ENCODE results near the gene LST1. TPM values are rescaled to one million over a fixed set of nuclear protein-coding genes. Genes with fewer than 3 reads are reported as not detected.

Gene LST1
- polyA plus RNA-seq, 1 experiment, result not detected

- no peaks in the 10 kb centered on the region for H3K27me3 ChIP-seq (ENCODE audit: control insufficient read depth, insufficient read depth, low read length)
- H3K4me3 ChIP-seq (ENCODE audit: low read depth, low read length), result no peak overlapping the region
- DNase-seq (ENCODE audit: low read depth, low spot score), result no peak
- ChIA-PET CTCF (no interaction called here), POLR2A (interaction anchor here (4.5 kb wide), 1 partner anchor 15 kb away, joined by 37 read pairs; the partner anchor contains the start of gene BAG6)
- TF ChIP-seq, protein P1, sequence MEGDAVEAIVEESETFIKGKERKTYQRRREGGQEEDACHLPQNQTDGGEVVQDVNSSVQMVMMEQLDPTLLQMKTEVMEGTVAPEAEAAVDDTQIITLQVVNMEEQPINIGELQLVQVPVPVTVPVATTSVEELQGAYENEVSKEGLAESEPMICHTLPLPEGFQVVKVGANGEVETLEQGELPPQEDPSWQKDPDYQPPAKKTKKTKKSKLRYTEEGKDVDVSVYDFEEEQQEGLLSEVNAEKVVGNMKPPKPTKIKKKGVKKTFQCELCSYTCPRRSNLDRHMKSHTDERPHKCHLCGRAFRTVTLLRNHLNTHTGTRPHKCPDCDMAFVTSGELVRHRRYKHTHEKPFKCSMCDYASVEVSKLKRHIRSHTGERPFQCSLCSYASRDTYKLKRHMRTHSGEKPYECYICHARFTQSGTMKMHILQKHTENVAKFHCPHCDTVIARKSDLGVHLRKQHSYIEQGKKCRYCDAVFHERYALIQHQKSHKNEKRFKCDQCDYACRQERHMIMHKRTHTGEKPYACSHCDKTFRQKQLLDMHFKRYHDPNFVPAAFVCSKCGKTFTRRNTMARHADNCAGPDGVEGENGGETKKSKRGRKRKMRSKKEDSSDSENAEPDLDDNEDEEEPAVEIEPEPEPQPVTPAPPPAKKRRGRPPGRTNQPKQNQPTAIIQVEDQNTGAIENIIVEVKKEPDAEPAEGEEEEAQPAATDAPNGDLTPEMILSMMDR (IDR thresholded peaks at IDR 0.05; ENCODE audit: low read depth, low read length), result no peak
- H3K9me3 ChIP-seq (ENCODE audit: control insufficient read depth, insufficient read depth, low read length), result no peaks in the 10 kb centered on the region
- H3K27ac ChIP-seq (ENCODE audit: low read depth, low read length), result no peak overlapping the region
Measured at GRCh38 chr6:31636698-31637596, 50.9 kb downstream of the LST1 start.

Small RNA genes within 50 kb of the gene (small RNA-seq; reads per million reads assigned to genes)
- gene MIR6832 (ENCODE audit: insufficient read length, low read depth) (not detected), gene SNORA38 (ENCODE audit: insufficient read length, low read depth) (11.3 reads per million, percentile 72 among the genes with 10 or more reads in this experiment), gene SNORD117 (ENCODE audit: insufficient read length, low read depth) (151 reads per million, percentile 90 among the genes with 10 or more reads in this experiment), gene SNORD84 (ENCODE audit: insufficient read length, low read depth) (not detected), gene UQCRHP1 (ENCODE audit: insufficient read length, low read depth) (not detected)

Other genes with a start within 250 kb of the LST1 start
- gene HLA-B, start 229.1 kb upstream of the LST1 start, polyA plus RNA-seq (2011; rRNA removed), result 418 and 513 TPM in 2 replicates
- 39.9 and 48.5 TPM in 2 replicates for gene MICA, start 182.7 kb upstream of the LST1 start, polyA plus RNA-seq (2011; rRNA removed)
- gene MICB, start 88.1 kb upstream of the LST1 start, polyA plus RNA-seq (2011; rRNA removed), result 17.9 and 19.0 TPM in 2 replicates
- gene MCCD1, start 57.3 kb upstream of the LST1 start, polyA plus RNA-seq (2011; rRNA removed), result not detected in 2 replicates
- gene DDX39B, start 44.3 kb upstream of the LST1 start, polyA plus RNA-seq (2011; rRNA removed), result 434 and 480 TPM in 2 replicates
- 12.5 and 14.6 TPM in 2 replicates for gene ATP6V1G2, start 39.7 kb upstream of the LST1 start, polyA plus RNA-seq (2011; rRNA removed)
- gene NFKBIL1, start 38.7 kb upstream of the LST1 start, polyA plus RNA-seq (2011; rRNA removed), result 5.1 and 5.4 TPM in 2 replicates
- gene LTA, start 14.0 kb upstream of the LST1 start, polyA plus RNA-seq (2011; rRNA removed), result not detected in 2 replicates
- gene TNF, start 10.7 kb upstream of the LST1 start, polyA plus RNA-seq (2011; rRNA removed), result not detected in 2 replicates
- gene LTB, start 3.9 kb upstream of the LST1 start, polyA plus RNA-seq (2011; rRNA removed), result not detected in 2 replicates
- gene NCR3, start 6.7 kb downstream of the LST1 start, polyA plus RNA-seq (2011; rRNA removed), result not detected in 2 replicates
- not detected in 2 replicates for gene AIF1, start 29.0 kb downstream of the LST1 start, polyA plus RNA-seq (2011; rRNA removed)
- gene PRRC2A, start 34.4 kb downstream of the LST1 start, polyA plus RNA-seq (2011; rRNA removed), result 24.8 and 30.7 TPM in 2 replicates
- gene BAG6, start 66.4 kb downstream of the LST1 start, polyA plus RNA-seq (2011; rRNA removed), result 58.2 and 68.7 TPM in 2 replicates
- 2.8 and 3.9 TPM in 2 replicates for gene APOM, start 69.6 kb downstream of the LST1 start, polyA plus RNA-seq (2011; rRNA removed)
- 10.2 and 11.6 TPM in 2 replicates for gene C6orf47, start 74.5 kb downstream of the LST1 start, polyA plus RNA-seq (2011; rRNA removed)
- gene GPANK1, start 78.7 kb downstream of the LST1 start, polyA plus RNA-seq (2011; rRNA removed), result 12.7 and 13.5 TPM in 2 replicates
- 80.1 and 96.0 TPM in 2 replicates for gene CSNK2B, start 79.8 kb downstream of the LST1 start, polyA plus RNA-seq (2011; rRNA removed)
- 5.5 and 7.0 TPM in 2 replicates for gene LY6G5B, start 83.7 kb downstream of the LST1 start, polyA plus RNA-seq (2011; rRNA removed)
- gene LY6G5C, start 94.8 kb downstream of the LST1 start, polyA plus RNA-seq (2011; rRNA removed), result 2.0 and 2.7 TPM in 2 replicates
- gene ABHD16A, start 117.0 kb downstream of the LST1 start, polyA plus RNA-seq (2011; rRNA removed), result 34.0 and 36.3 TPM in 2 replicates
- not detected in 2 replicates for gene LY6G6F, start 120.6 kb downstream of the LST1 start, polyA plus RNA-seq (2011; rRNA removed)
- gene LY6G6D, start 129.1 kb downstream of the LST1 start, polyA plus RNA-seq (2011; rRNA removed), result not detected in 2 replicates
- not detected in 2 replicates for gene LY6G6C, start 135.5 kb downstream of the LST1 start, polyA plus RNA-seq (2011; rRNA removed)
- gene MPIG6B, start 137.1 kb downstream of the LST1 start, polyA plus RNA-seq (2011; rRNA removed), result not detected in 2 replicates
- 44.4 and 59.1 TPM in 2 replicates for gene DDAH2, start 143.0 kb downstream of the LST1 start, polyA plus RNA-seq (2011; rRNA removed)
- gene CLIC1, start 150.3 kb downstream of the LST1 start, polyA plus RNA-seq (2011; rRNA removed), result 466 and 531 TPM in 2 replicates
- gene MSH5, start 153.7 kb downstream of the LST1 start, polyA plus RNA-seq (2011; rRNA removed), result 6.4 and 7.2 TPM in 2 replicates
- gene SAPCD1, start 176.4 kb downstream of the LST1 start, polyA plus RNA-seq (2011; rRNA removed), result 0.24 and 0.88 TPM in 2 replicates
- 0.10 and 0.32 TPM in 2 replicates for gene VWA7, start 191.1 kb downstream of the LST1 start, polyA plus RNA-seq (2011; rRNA removed)
- gene VARS1, start 209.5 kb downstream of the LST1 start, polyA plus RNA-seq (2011; rRNA removed), result 16.0 and 23.9 TPM in 2 replicates
- 34.2 and 38.3 TPM in 2 replicates for gene LSM2, start 220.7 kb downstream of the LST1 start, polyA plus RNA-seq (2011; rRNA removed)
- gene HSPA1L, start 229.0 kb downstream of the LST1 start, polyA plus RNA-seq (2011; rRNA removed), result 1.1 and 1.2 TPM in 2 replicates
- 46.6 and 50.4 TPM in 2 replicates for gene HSPA1A, start 229.3 kb downstream of the LST1 start, polyA plus RNA-seq (2011; rRNA removed)
- 31.9 TPM in 2 replicates for gene HSPA1B, start 241.5 kb downstream of the LST1 start, polyA plus RNA-seq (2011; rRNA removed)